ENCODE results near the gene PCDHB1. TPM values are rescaled to one million over a fixed set of nuclear protein-coding genes. Genes with fewer than 3 reads are reported as not detected.

Gene PCDHB1, protein sequence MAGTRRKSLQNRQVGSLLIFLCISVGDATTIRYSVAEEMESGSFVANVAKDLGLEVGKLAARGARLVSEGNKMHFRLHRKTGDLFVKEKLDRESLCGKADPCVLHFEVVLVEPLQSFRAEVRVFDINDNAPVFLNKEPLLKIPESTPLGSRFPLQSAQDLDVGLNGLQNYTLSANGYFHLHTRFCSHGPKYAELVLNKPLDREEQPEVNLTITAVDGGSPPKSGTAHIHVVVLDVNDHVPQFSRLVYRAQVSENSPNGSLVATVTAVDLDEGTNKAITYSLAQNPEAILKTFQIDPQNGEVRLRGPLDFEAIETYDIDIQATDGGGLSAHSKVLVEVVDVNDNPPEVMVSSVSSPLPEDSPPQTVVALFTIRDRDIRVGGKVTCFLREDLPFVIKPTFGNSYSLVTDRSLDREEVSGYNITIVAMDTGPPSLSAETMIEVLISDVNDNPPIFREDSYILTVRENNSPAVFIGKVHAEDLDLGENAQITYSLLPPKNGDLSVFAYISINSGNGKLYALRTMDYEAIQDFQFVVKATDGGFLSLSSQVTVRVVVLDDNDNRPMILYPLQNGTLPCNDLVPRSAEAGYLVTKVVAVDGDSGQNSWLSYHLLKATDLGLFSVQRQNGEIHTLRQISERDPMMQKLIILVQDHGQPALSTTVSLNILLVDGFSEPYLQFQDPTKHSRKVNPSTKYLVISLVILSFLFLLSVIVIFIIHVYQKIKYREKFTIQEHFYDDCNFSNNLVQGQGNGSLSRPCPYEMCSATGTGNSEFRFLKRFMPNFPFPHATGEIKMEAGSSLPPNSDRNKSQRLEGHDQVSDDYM
- total RNA-seq = under 0.01 TPM in 1 of 2 replicates, not detected in the other

DNA sequence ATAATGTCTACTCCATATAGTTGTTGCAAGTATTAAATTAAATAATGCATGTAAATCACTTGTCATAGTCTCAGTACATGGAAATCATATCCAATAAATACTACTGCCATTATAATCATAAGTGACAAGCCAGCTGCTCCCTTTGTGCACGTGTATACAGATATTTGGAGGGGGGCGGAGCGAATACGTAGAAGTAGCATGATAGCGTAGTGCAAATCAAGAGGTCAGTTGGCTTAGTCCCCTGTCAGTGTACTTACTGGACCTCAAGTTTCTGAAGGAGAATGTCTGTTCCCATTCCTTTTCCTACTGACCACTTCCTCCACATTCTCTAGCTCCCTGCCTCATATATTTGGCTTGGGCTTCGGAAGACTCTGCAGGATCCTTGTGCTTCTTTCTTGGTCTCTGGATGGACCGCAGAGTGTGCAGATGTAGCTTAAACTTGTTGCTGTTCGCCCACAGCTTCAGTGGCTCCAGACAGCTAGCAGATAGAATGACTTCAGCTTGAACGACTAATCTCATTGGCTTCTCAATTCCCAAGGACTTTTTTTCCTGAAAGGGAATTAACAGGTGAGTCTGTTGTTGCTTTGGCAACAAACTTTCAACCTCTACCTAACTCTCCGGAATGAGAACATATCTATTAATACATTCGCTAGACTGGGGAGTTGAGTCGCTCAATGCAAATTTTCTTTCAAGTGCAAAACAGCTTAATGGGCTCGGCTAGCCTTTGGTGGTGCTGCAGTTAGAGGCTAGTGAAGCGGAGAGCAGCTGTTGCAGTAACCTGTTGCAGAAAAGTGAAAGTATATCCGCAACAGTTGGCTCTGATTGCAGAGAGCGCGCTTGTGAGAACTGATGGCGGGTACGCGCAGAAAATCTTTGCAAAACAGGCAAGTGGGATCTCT, at the start of gene PCDHB1:
PCDHB1 (plus strand) TSS at position 753 of the 899 bp plus-strand sequence; CDS start at position 850, 97 bp downstream.
- H3K27me3 ChIP-seq (ENCODE audit: control insufficient read depth, insufficient read depth, low read length) = peaks cover 4% of the 10 kb centered on the region
- no peak for DNase-seq (ENCODE audit: low read depth)
- H3K4me3 ChIP-seq (ENCODE audit: low read depth, low read length) = peak within 1 kb of the TSS; percentile 11
- TF ChIP-seq, protein P1, sequence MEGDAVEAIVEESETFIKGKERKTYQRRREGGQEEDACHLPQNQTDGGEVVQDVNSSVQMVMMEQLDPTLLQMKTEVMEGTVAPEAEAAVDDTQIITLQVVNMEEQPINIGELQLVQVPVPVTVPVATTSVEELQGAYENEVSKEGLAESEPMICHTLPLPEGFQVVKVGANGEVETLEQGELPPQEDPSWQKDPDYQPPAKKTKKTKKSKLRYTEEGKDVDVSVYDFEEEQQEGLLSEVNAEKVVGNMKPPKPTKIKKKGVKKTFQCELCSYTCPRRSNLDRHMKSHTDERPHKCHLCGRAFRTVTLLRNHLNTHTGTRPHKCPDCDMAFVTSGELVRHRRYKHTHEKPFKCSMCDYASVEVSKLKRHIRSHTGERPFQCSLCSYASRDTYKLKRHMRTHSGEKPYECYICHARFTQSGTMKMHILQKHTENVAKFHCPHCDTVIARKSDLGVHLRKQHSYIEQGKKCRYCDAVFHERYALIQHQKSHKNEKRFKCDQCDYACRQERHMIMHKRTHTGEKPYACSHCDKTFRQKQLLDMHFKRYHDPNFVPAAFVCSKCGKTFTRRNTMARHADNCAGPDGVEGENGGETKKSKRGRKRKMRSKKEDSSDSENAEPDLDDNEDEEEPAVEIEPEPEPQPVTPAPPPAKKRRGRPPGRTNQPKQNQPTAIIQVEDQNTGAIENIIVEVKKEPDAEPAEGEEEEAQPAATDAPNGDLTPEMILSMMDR (IDR thresholded peaks at IDR 0.05; ENCODE audit: insufficient read depth, low read length, poor library complexity, severe bottlenecking) = no peak
- H3K36me3 ChIP-seq (ENCODE audit: control insufficient read depth, insufficient read depth, low read length) = no peaks in the 10 kb centered on the region

DNA sequence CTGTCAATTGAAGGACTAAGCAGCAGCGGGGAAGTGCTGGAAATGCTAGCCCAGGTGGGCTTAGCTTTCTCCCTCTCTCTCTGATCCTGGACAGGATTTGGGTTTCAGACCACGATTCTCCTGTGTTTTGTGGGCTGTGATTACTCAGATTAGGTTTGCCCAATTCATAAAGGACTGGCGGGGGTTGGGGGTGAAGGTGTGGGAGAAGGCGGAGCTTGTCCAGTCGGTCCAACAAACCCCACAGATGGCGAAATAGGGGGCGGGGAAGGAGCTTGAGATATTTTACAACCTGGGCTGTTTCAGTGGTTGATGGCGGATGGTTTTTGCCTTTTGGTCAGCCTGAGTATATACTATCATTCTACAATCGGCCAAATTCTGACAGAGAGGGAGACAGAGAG, 49.7 kb upstream of the PCDHB1 start:
- DNase-seq (ENCODE audit: low read depth) = no peak
- H3K36me3 ChIP-seq (ENCODE audit: control insufficient read depth, insufficient read depth, low read length) = no peaks in the 10 kb centered on the region
- H3K4me3 ChIP-seq (ENCODE audit: low read depth, low read length) = peak overlapping the region; percentile 31
- TF ChIP-seq, protein P1 (IDR thresholded peaks at IDR 0.05; ENCODE audit: insufficient read depth, low read length, poor library complexity, severe bottlenecking) = no peak
- H3K27me3 ChIP-seq (ENCODE audit: control insufficient read depth, insufficient read depth, low read length) = no peaks in the 10 kb centered on the region

DNA sequence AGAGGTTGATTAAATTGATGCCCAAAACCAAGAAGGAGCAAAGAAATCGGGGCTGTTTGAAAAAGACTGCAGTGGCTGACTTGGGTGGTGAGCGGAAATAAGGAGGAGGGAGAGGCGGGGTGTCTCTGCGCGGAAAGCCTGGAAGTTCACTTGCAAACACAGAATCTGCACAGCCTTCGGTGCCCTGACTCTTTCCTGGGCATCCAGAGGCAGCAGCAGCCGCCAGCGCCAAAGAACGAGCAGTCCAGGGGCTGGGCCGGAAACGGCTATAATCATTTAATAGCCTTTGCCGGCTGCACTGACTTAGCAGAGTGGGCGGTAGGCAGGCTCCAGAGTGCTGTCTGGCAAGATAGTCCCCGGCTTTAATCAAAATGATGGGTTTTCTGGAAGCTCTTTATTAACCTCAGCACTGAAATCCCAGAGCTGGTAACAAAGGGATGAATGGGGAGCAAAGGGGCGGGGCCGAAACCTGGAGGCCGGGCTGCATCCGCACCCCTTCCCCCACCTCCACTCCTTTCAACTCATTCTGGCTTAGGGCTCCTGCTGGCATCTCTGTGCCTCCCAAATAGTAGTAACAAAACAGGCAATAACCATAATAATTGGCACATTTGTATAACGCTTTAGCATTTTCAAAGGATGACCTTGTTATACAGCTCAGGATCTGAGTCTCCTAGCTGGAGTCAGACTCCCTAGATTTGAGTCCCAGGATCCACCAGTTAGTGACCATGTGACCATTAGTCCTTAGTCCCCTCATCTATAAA, 49.1 kb upstream of the PCDHB1 start:
- Histone ChIP-seq H3K4me3 (ENCODE audit: low read depth, low read length) (peak overlapping the region; percentile 31), H3K36me3 (ENCODE audit: control insufficient read depth, insufficient read depth, low read length) (no peaks in the 10 kb centered on the region), H3K27me3 (ENCODE audit: control insufficient read depth, insufficient read depth, low read length) (no peaks in the 10 kb centered on the region)
- TF ChIP-seq, protein P1 (IDR thresholded peaks at IDR 0.05; ENCODE audit: insufficient read depth, low read length, poor library complexity, severe bottlenecking) = no peak
- no peak for DNase-seq (ENCODE audit: low read depth)

DNA sequence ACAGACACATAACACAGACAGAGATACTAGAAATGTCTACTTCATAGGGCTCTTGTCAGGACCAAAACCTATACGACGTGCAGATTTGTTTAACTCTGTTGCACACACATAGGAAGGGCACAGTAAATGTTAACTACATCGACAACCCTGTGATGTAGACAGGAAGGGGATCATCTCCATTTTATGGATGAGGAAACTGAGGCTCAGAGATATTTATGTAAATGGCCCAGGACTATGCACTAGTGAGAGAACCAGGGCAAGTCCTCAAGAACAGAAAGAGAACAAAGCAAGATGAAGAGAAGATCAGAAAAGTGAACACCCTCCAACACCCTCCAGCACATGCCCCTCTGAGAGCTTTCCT, 48.6 kb upstream of the PCDHB1 start:
- DNase-seq (ENCODE audit: low read depth) = no peak
- no peaks in the 10 kb centered on the region for H3K36me3 ChIP-seq (ENCODE audit: control insufficient read depth, insufficient read depth, low read length)
- TF ChIP-seq, protein P1 (IDR thresholded peaks at IDR 0.05; ENCODE audit: insufficient read depth, low read length, poor library complexity, severe bottlenecking) = no peak
- no peaks in the 10 kb centered on the region for H3K27me3 ChIP-seq (ENCODE audit: control insufficient read depth, insufficient read depth, low read length)
- no peak overlapping the region for H3K4me3 ChIP-seq (ENCODE audit: low read depth, low read length)

DNA sequence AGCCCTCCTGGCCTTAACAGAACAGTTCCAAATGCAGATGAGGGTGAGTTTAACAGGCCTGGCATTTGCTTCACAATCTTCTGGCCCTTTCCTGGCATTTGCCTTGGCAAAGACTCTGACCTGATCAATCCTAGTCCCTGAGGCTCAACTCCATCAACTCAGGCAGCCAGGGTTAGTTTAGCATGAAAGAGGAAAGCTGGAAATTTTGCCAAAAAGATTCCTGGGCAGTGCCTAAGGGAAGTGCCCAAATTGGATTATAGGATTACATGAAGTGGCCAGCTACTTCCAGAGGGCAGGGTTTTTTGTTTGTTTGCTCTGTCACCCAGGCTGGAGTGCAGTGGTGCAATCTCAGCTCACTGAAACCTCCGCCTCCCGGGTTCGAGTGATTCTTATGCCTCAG, 48.1 kb upstream of the PCDHB1 start:
- TF ChIP-seq, protein P1 (IDR thresholded peaks at IDR 0.05; ENCODE audit: insufficient read depth, low read length, poor library complexity, severe bottlenecking) = no peak
- DNase-seq (ENCODE audit: low read depth) = no peak
- Histone ChIP-seq H3K4me3 (ENCODE audit: low read depth, low read length) (no peak overlapping the region), H3K36me3 (ENCODE audit: control insufficient read depth, insufficient read depth, low read length) (no peaks in the 10 kb centered on the region), H3K27me3 (ENCODE audit: control insufficient read depth, insufficient read depth, low read length) (no peaks in the 10 kb centered on the region)

Data from kidney epithelial cell (primary cell).